Progenitor cell of endocrine pancreas (in vitro differentiated cells): ENCODE measurements around the gene KYAT1. TPM values are rescaled to one million over a fixed set of nuclear protein-coding genes. Genes with fewer than 3 reads are reported as not detected.

ENCODE experiments used
- DNase-seq: peaks from one replicate; pipeline ENCODE4 v3.0.0; 2021; ENCODE audit warnings: low spot score; ENCODE audit not compliant: unreplicated experiment
- H3K27ac Mint-ChIP-seq: 2 replicates; pipeline ENCODE4 v1.8.0; 2021; ENCODE audit warnings: mild to moderate bottlenecking, moderate library complexity, mixed read lengths
- H3K27me3 Mint-ChIP-seq: 2 replicates; pipeline ENCODE4 v1.8.0; 2021; ENCODE audit warnings: mixed read lengths
- H3K36me3 Mint-ChIP-seq: 2 replicates; pipeline ENCODE4 v1.8.0; 2022; ENCODE audit warnings: mixed read lengths; ENCODE audit not compliant: insufficient read depth
- H3K4me1 Mint-ChIP-seq: 2 replicates; pipeline ENCODE4 v1.8.0; 2021; ENCODE audit warnings: low read depth, mixed read lengths
- H3K4me3 Mint-ChIP-seq: 2 replicates; pipeline ENCODE4 v1.8.0; 2021; ENCODE audit warnings: low read depth, mild to moderate bottlenecking, moderate library complexity, mixed read lengths
- H3K9me3 Mint-ChIP-seq: 2 replicates; pipeline ENCODE4 v1.8.0; 2021; ENCODE audit warnings: low read depth, mixed read lengths
- total RNA-seq: library from RNA; stranded (reverse); gene quantifications from 2 replicates; pipeline ENCODE4 v1.2.1, GENCODE V29; 2021
- TF ChIP-seq, protein P1 (sequence below): fragments of 200-600 bp; sonication (generic); IDR thresholded peaks from one replicate; pipeline ENCODE4 v1.5.0; 2021; ENCODE audit warnings: antibody characterized with exemption, mild to moderate bottlenecking; ENCODE audit not compliant: unreplicated experiment

KYAT1 gene
- total RNA-seq, 1 donor from 2014 or later: 11.7 TPM

- no peak overlapping the region for H3K27ac Mint-ChIP-seq
- no peak overlapping the region for H3K4me3 Mint-ChIP-seq
- TF ChIP-seq, protein P1, sequence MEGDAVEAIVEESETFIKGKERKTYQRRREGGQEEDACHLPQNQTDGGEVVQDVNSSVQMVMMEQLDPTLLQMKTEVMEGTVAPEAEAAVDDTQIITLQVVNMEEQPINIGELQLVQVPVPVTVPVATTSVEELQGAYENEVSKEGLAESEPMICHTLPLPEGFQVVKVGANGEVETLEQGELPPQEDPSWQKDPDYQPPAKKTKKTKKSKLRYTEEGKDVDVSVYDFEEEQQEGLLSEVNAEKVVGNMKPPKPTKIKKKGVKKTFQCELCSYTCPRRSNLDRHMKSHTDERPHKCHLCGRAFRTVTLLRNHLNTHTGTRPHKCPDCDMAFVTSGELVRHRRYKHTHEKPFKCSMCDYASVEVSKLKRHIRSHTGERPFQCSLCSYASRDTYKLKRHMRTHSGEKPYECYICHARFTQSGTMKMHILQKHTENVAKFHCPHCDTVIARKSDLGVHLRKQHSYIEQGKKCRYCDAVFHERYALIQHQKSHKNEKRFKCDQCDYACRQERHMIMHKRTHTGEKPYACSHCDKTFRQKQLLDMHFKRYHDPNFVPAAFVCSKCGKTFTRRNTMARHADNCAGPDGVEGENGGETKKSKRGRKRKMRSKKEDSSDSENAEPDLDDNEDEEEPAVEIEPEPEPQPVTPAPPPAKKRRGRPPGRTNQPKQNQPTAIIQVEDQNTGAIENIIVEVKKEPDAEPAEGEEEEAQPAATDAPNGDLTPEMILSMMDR: no peak
- no peaks in the 10 kb centered on the region for H3K4me1 Mint-ChIP-seq
- H3K36me3 Mint-ChIP-seq: peaks cover 8% of the 10 kb centered on the region
- no peaks in the 10 kb centered on the region for H3K27me3 Mint-ChIP-seq
- H3K9me3 Mint-ChIP-seq: no peaks in the 10 kb centered on the region
- DNase-seq: no peak
These were observed 13.8 kb upstream of the KYAT1 start for GRCh38 chr9:128895556-128895955.

DNA sequence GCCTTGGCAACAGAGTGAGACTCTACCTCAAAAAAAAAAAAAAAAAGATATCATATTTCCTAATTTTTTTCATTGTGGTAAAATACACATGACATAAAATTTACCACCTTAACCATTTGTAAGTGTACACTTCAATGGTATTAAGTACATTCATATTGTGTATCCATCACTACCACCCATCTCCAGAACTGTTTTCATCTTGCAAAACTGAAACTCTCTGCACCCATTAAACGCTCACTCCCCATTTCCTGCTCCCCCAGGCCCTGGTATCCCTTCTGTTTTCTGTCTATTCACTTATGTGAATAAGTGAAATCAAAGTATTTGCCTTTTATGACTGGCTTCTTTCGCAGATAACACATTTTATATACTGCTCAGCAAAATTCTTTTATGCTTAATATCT, 13.0 kb upstream of the KYAT1 start:
- DNase-seq: no peak
- TF ChIP-seq, protein P1: no peak
- no peaks in the 10 kb centered on the region for H3K4me1 Mint-ChIP-seq

DNA sequence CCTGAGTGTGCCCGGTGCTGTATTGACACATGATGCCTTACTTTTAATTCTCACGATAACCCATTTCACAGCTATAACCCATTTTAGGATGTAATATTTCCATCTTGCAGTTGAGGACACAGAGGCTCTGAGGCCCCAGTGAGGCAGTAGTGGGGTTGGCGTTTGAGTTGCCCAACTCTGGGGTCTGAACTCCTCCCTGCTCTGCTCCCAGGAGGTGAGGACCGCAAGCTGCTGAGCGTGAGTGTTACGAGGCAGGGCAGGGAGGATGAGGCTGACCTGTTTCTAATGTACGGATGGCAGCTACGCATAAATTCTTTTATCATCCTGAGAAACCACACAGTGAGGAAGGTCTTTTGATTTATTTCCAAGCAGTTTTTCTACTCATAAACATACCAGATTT, 11.6 kb upstream of the KYAT1 start:
- no peak overlapping the region for H3K4me3 Mint-ChIP-seq
- H3K4me1 Mint-ChIP-seq: no peaks in the 10 kb centered on the region
- H3K36me3 Mint-ChIP-seq: peaks cover 11% of the 10 kb centered on the region
- DNase-seq: no peak
- H3K9me3 Mint-ChIP-seq: no peaks in the 10 kb centered on the region
- no peak overlapping the region for H3K27ac Mint-ChIP-seq
- TF ChIP-seq, protein P1: no peak
- H3K27me3 Mint-ChIP-seq: no peaks in the 10 kb centered on the region

More for the DNA sequence above, 13.0 kb upstream of the KYAT1 start:
- no peaks in the 10 kb centered on the region for H3K27me3 Mint-ChIP-seq
- H3K4me3 Mint-ChIP-seq: no peak overlapping the region
- H3K36me3 Mint-ChIP-seq: peaks cover 10% of the 10 kb centered on the region
- no peak overlapping the region for H3K27ac Mint-ChIP-seq
- no peaks in the 10 kb centered on the region for H3K9me3 Mint-ChIP-seq

GRCh38 chr9:128892221-128892921, 10.6 kb upstream of the KYAT1 start:
- H3K27ac Mint-ChIP-seq: no peak overlapping the region
- no peaks in the 10 kb centered on the region for H3K9me3 Mint-ChIP-seq
- no peaks in the 10 kb centered on the region for H3K4me1 Mint-ChIP-seq
- no peak for DNase-seq
- H3K36me3 Mint-ChIP-seq: peaks cover 9% of the 10 kb centered on the region
- TF ChIP-seq, protein P1: no peak
- no peak overlapping the region for H3K4me3 Mint-ChIP-seq
- no peaks in the 10 kb centered on the region for H3K27me3 Mint-ChIP-seq

- no peak overlapping the region for H3K4me3 Mint-ChIP-seq
- no peak for DNase-seq
- H3K4me1 Mint-ChIP-seq: no peaks in the 10 kb centered on the region
- no peak overlapping the region for H3K27ac Mint-ChIP-seq
- no peaks in the 10 kb centered on the region for H3K9me3 Mint-ChIP-seq
- peaks cover 8% of the 10 kb centered on the region for H3K36me3 Mint-ChIP-seq
- TF ChIP-seq, protein P1: no peak
- no peaks in the 10 kb centered on the region for H3K27me3 Mint-ChIP-seq
These were observed 9.8 kb upstream of the KYAT1 start for GRCh38 chr9:128891321-128892220.
